Measurements from ENCODE around the gene COPS7B. TPM values are rescaled to one million over a fixed set of nuclear protein-coding genes. Genes with fewer than 3 reads are reported as not detected.

COPS7B gene
- total RNA-seq, 1 donor from 2014 or later = 16.7 TPM

DNA sequence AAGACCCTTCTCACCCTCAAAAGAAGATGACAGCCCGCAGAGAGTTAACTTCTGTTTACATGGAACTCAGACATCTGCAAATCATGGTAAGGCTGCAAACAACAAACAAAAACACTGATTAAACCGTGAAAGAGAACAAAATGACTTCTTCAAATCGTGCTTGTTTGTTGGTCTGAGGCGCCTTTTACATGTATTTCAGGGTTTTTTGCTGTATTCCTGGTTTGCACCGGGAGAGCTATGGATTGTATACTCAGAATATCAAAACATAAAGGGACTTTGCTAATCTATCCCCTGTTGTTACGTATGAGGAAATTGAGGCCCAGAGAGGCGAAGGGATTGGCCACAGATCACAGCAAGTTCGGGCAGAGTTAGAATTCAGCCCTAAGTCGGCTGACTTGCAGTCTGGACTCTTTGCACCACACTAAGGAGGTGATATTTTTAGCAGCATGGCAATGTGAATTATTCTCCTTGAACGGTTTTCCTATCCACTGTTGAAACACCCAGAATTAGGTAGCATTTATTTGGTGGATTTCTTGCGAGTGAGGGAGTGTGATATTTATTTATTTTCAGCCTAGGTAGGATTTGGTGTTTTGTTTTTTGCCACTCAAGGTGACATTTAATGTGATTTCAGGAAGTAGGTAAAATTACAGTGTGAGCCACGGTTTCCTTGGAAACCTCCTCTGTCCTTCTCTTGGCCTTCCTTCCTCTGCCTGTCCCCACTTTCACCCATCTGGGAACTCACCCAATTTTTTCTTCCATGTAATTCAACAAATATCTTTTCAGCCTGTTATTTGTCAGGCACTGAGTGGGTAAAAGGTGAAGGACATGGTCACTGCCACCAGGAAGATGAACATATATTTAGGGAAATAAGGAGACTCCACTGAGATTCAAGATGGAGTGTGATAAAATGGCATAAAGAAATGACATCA lies 4.2 kb upstream of the COPS7B start:
- FAIRE-seq (no peak), DNase-seq (ENCODE audit: low spot score in 2 of 2) (no peak)

DNA sequence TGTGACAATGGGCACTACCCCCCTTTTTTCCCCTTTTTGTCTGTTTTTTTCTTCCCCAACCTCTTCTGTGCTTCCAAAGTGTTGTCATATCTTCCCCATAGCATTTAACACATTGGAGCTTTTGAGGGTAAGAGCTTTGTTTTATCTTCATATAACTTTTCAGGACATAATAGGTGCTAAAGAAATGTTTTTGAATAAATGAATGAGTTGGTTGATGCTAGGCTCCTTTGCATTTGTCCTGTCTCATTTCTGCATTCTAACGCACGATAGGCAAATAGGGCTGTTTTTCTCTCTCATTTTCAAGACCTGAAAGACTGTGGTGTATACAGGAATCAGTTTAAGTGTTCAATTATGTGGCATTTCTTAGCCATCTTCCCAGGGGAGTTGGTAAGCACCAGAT lies 832 bp upstream of the COPS7B start:
- FAIRE-seq = no peak
- DNase-seq (ENCODE audit: low spot score in 2 of 2) = no peak

DNA sequence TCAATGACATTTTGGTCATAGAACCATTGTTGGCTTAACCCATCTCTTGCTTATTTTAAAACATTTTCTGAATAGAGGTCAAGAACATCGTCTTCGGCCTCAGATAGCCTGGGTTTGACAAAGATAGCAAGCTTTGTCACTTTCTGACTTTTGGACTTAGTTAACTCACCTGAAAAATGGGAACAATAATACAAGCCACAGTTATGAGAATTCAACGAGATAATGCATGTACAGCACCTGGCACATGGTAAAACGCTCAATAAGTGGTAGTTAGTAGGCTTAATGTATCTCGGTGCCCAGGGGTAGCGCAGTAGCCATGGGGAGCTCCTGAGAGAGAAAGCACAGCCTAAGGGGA lies 446 bp upstream of the COPS7B start:
- DNase-seq (ENCODE audit: low spot score in 2 of 2) = no peak
- no peak for FAIRE-seq

DNA sequence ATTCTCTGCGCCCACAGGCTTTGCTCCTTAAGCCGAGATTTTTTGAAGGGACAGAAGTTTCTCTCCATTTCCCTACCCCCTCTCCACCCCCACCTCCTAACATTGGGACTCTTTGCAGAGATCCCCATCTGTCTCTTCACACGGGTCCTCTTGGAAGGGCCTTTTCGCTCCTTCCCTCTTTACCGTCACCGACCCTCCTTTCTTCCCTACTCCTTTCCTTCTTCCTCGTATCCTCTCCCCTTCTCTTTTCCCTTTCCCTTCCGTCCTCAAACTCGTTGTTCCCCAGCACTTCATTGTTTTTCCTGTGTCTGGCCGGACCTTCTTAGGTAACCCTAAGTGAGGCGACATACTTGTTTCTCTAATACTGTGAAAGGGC lies 660 bp downstream of the COPS7B start:
- DNase-seq (ENCODE audit: low spot score in 2 of 2) (no peak), FAIRE-seq (no peak)

DNA sequence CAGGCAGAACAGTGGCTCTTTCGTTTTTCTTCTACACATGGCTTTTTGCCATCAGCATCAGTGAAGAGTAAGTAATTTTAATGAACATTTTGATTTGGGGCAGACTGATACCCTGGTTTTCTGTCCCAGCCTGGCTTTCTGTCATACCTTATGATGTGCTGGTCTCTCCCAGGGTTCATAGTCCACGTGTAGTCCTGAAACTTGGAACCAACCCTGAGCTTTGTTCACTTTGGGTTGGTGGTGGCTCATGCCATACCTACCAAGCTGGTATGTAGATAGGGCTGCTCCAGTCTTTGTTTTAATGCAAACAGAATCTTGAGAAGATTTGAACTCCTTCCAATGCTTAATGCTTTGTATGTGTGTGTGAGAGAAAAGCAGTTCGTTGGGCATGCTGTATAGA lies 4.9 kb downstream of the COPS7B start:
- FAIRE-seq (no peak), DNase-seq (ENCODE audit: low spot score in 2 of 2) (no peak)

DNA sequence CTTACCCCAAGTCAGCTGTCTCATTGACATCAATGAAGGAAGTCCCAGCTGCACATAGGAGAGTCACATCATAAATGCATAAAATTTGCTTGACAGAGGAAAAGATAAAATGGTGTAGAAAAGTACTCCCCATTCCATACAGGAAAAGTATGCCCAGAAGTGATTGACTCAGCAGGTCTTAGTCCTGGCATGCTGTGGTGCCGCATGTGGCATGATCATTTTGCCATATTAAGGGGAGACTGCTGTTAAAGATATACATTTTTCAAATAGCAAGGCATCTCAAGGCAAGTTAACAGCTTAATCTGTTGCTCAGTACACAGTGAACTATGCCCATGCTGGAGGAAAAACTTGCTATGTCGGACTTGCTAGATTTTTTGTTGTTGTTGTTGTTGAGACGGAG lies 8.1 kb downstream of the COPS7B start:
- DNase-seq (ENCODE audit: low spot score in 2 of 2) = no peak
- no peak for FAIRE-seq

DNA sequence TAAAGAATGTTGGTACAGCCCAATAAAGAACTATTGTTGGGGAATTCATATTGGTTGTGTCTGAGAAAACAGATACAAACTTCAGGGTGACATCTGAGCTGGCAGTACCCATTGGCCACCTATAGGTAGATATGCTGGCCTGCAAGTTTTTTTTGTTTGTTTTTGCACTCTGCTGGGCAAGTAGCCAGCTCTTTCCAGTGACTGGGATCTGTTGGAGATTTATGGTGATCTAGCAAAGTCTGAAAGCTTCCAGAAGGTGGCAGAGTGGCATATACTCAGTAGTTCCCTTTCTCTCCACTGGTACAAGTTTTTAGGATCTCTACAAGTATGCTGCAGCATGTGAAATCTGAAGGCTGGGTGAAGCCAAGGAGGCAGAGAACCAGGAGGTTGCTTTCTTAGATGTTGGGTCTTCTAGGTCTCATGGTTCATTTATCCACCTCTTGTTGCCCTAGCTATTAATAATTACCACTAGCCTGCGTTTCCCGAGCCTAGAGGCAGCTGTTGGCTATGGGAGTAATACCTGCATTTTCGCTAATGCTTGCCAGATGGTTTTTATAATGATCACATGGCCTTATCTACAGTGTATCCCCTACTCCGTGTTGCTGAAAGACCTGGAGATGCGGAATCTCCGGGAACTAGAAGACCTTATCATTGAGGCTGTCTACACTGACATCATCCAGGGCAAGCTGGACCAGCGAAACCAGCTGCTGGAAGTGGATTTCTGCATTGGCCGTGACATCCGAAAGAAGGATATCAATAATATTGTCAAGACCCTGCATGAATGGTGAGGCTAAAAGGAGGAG lies 9.5 kb downstream of the COPS7B start:
- DNase-seq (ENCODE audit: low spot score in 2 of 2) (no peak), FAIRE-seq (no peak)

DNA sequence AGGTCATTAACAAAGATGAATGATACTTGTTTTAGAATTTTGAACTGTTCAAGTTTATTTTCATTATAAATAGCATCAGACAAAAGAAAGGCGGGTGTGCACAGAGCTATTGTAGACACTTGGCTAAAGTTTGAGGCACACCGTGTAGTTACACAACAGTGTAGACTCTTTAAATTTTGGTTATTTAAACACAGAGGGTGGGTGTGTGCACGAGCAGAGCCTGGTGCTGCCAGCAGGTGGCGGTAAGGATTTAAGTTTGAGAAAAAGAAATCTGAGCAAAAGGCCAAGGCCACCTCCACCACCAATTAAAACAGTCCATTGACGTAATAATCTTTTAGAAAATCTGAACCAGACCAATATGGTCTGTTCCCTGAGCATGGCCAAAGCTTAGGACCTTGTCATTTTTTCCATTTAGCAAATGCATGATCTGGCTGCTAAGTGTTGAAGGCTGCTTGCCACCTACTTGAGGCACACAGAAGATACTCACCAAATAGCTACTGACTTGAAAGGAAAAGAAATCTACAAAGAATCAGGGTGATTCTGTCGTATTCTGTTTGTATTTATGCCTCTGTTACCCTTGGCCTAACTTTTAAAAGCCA lies 14.3 kb downstream of the COPS7B start:
- no peak for DNase-seq (ENCODE audit: low spot score in 2 of 2)
- FAIRE-seq = no peak

DNA sequence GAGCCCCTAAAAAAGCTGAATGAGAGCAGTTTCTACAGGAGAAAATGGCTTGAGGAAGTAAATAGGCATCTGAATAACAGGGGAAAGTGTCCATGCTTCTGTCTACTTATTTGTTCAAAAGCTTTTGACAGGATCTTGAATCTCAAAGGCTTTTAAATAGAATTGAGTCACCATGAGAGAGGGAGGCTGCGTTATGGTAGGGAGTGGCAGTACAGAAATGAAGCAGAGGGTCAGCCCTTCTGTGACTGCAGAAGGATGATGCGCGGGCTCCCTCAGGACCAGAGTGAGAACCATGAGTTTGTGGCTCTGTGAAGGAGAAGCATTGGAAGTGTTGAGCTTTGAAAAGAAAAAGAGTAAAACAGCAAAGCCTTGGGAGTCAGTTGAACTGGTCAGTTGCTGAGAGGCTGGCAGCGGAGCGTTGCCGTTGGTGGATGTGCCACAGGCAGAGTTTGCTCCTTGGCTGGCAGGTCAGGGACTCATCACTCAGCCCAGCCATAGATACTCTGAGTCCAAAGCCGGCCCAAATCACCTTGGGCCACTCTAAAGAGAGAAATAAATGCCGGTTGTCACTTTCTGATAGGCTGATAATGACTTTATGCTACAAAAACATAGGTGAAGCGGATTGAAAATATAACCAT lies 17.4 kb downstream of the COPS7B start:
- FAIRE-seq = no peak
- DNase-seq (ENCODE audit: low spot score in 2 of 2) = no peak

DNA sequence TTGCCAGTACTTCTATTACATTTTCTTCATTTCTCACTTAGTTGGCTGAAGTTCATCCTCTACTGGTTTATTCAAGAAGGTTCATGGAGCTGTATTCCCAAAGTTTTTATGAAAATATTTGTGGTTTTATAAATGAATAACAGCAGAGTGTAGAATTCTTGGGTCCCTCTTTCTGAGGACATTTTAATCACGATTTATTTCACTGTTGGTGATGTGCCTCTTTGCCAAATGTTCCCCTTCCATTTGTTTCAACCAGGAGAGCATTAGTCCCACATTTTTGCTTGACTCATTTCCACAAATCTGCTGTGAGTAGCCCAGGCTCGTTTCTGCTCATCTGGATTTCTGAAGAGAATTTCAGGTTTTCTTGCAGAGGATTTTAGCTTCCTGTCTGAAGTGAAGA lies 20.8 kb downstream of the COPS7B start:
- FAIRE-seq (no peak), DNase-seq (ENCODE audit: low spot score in 2 of 2) (no peak)

DNA sequence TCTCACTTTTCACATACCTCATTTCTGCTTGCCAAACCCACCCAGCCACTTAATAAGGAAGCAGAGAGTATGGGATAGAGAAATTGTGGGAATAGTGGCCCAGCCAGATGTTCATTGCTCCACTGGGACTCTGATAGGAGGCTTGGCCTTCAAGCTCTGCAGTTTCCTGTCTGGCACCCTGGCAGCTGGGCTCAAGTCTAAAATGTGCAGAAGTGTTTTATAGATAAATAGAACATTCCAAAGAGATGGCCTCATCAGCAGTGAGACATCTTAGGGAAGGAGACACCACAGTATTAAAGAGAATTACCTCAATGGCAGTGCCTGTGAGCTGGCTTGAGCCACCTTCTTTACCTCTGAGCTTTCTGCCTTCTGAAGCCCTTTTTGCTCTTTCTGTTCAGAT lies 24.7 kb downstream of the COPS7B start:
- DNase-seq (ENCODE audit: low spot score in 2 of 2) (no peak), FAIRE-seq (no peak)

DNA sequence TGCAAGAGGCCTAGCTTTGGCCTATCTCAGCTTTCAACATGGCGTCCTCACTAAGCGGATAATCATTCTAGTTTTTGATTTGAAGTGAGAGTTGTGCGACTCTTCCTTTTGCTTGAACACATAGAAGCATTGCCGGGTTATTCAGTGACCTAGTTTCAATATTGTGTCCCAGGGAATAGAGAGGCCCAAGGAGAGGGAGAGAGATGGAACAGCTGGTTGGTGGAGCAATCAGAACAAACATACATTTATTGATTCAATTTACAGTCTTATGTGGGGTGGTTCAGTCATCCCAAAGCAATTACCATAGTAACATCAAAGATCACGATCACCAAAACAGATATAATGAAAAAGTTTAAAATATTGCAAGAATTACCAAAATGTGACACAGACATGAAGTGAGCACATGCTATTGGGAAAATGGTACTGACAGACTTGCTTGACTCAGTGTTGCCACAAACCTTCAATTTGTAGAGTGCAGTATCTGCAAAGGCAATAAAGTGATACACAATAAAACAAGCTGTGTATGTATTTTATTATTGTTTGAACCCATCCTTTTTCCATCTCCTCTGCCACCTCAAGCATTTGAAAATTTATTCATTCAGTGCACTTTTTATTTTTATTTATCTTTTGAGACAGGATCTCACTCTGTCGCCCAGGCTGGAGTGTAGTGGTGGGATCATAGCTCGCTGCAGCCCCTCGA lies 30.2 kb downstream of the COPS7B start:
- DNase-seq (ENCODE audit: low spot score in 2 of 2) (no peak), FAIRE-seq (no peak)

DNA sequence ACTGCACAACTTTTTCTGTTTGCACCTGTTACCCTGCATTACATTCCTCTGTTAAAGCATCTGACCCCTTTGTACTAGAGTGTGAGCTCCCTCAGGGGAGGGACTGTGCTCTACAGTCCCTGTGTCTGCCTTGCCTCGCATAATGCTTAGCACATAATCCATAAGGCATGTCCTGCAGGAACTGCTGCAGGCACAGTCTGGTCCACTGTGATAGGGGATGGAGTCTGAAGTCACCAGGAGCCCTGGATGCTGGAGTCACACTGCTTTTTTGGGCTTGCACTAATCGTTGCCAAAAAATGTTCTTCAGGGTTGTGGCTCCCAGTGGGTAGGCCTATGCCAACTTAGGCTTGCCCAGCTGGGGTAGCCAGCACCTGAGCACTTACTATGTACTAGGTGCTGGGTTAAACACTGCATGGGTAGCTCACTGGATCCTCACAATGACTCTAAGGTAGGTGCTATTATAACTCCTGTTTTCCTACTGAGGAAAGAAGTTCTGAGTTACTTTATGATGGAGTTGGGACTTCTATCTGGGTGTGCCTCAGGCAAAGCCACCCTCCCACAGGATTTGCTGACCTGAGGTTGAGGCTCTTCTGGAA lies 33.3 kb downstream of the COPS7B start:
- FAIRE-seq (no peak), DNase-seq (ENCODE audit: low spot score in 2 of 2) (no peak)

DNA sequence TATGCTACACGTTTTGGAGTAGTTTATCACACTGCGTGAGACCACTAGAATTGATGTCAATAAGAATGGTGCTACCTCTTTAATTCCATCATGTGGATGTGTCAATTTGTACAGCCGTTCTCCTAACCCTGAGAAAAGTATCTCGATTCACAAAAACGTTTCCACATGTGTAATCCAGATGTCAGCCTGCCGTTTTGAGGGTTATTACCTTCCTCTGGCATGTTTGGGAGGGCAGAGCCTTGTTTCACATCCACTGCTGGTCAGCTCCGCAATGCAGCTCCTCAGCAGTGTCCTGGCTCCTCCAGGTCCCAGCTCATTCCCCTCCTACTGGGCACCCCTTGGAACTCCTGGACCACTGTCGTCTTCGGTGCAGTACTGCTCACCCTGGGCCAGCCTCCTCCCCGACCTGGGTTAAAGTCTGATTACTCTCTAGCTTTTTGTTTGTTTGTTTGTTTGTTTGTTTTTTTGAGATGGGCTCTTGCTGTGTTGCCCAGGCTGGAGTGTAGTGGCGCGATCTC lies 34.6 kb downstream of the COPS7B start:
- DNase-seq (ENCODE audit: low spot score in 2 of 2) (no peak), FAIRE-seq (no peak)

DNA sequence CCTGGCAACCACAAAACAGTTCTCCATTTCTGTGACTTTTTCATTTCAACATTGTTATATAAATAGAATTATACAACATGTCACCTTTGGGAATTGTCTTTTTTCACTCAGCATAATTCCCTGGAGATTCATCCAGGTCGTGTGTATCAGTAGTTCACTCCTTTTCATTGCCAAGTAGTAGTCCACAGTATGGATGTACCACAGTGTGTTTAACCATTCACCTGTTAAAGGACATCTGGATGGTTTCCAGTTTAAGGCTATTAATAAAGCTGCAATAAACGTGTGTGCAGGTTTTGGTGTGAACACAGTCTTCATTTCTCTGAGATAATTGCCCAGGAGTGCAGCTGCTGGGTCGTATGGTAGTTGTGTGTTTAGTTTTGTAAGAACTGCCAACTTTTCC lies 35.7 kb downstream of the COPS7B start:
- FAIRE-seq (no peak), DNase-seq (ENCODE audit: low spot score in 2 of 2) (no peak)

DNA sequence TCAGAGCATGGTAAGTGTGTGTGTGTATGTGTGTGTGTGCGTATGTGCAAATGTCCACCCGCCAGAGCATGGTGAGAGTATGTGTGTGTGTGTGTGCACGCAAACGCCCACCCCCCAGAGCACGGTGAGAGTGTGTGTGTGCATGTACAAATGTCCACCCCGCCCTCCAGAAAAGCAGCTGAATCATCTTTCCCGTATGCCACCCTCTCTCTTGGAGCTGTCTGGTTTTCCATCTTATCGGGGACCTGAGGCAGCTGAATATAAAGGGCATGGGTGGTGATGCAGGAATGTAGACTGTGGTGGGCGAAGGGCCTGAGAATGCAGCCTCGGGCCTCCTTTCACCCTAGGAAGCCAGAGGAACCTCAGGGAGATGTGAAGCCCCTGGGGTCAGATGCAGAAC lies 66.9 kb downstream of the COPS7B start:
- FAIRE-seq (no peak), DNase-seq (ENCODE audit: low spot score in 2 of 2) (no peak)

DNA sequence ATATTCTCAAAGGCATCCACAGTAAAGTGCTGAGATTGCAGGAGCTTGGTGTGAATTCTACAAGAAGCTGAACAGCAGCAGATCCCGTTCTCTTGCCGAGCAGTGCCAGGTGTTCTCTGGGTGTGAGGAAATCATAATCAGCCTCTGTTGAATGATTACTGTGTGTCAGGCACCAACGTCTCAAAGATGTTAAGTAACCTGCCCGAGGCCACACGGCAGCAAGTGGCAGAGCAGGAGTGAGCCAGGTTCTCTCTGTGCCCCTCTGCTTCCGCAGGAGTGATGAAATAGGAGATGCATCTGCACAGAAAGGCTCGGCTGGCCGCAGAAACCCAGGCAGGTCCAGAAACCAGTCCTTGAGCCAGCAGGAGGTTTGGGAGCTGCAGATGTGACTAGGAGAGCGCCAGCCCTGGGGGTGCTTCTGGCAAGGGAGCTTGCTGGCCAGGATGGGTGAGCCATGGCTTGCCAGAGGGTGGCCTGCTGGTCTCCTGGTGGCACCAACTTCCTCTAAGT lies 68.4 kb downstream of the COPS7B start:
- no peak for DNase-seq (ENCODE audit: low spot score in 2 of 2)
- no peak for FAIRE-seq

DNA sequence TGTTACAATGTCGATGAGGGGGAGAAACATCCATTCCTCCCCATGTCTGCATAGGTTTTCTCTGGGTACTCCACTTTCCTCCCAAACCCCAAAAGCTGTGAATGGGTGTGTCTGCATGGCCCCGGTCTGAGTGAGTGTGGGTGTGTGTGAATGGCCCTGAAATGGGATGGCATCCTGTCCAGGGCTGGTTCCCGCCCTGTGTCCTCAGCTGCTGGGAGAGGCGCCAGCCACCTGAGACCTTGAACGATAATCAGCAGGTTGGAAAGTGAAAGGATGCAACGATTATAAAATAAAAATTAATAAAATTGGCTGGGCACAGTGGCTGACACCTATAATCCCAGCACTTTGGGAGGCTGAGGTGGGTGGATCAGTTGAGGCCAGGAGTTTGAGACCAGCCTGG lies 70.7 kb downstream of the COPS7B start:
- FAIRE-seq = no peak
- DNase-seq (ENCODE audit: low spot score in 2 of 2) = no peak
